ENCODE measurements around the gene LCA5L.

LCA5L gene

GRCh38 chr21:39359382-39359781, 86.2 kb downstream of the LCA5L start:
- no peak for DNase-seq (ENCODE audit: low read depth in 2 of 3, low spot score in 1 of 3)

Data from stimulated activated CD4-positive, alpha-beta T cell treated with anti-CD3 and anti-CD28 coated beads, Interleukin-12 subunit alpha, Interleukin-12 subunit beta, amount 100 ng/mL, for 48 hours (primary cell).